Heart right ventricle (tissue), 16 donors: ENCODE data around the gene TIMM23. TPM values are rescaled to one million over a fixed set of nuclear protein-coding genes. Genes with fewer than 3 reads are reported as not detected.
"Not testable (repeated sequence)": the region's sequence is repeated elsewhere in the genome, so short reads cannot be mapped to it uniquely, and the experiment has no call there.

Experiments used
- ATAC-seq, 8 donors: fragments of 200-7000 bp; cut with Tn5 transposase; one replicate each; pipeline ENCODE4 v1.9.1; 2020; ENCODE audit warnings: mild to moderate bottlenecking in 8 of 8, moderate library complexity in 8 of 8, moderate number of reproducible peaks in 1 of 8
- DNase-seq, 2 donors: peaks; one replicate each; pipeline ENCODE4 v3.0.0-alpha.2; 2020
- H3K27ac ChIP-seq, 10 donors: fragments of 200-600 bp; sonication (generic) in 2 of 10; one replicate each; pipeline versions ENCODE4 v1.5.0 to v1.8.0; 2020 to 2022; ENCODE audit warnings: mild to moderate bottlenecking in 3 of 10
- H3K27me3 ChIP-seq, 7 donors: fragments of 200-600 bp; one replicate each; pipeline ENCODE4 v1.8.0; 2021 to 2022; ENCODE audit warnings: mild to moderate bottlenecking in 2 of 7
- H3K36me3 ChIP-seq, 9 donors: fragments of 200-600 bp; sonication (generic) in 1 of 9; one replicate each; pipeline versions ENCODE4 v1.5.0 to v1.8.0; 2020 to 2022; ENCODE audit warnings: mild to moderate bottlenecking in 2 of 9
- H3K4me1 ChIP-seq, 9 donors: fragments of 200-600 bp; sonication (generic) in 1 of 9; one replicate each; pipeline versions ENCODE4 v1.5.0 to v1.8.0; 2020 to 2022; ENCODE audit warnings: mild to moderate bottlenecking in 4 of 9
- H3K4me3 ChIP-seq, 10 donors: fragments of 200-600 bp; sonication (generic) in 2 of 10; one replicate each; pipeline versions ENCODE4 v1.5.0 to v1.8.0; 2020 to 2022; ENCODE audit warnings: mild to moderate bottlenecking in 7 of 10, moderate library complexity in 2 of 10
- H3K9me3 ChIP-seq, 11 donors: fragments of 200-600 bp in 10 of 11; sonication (generic) in 2 of 11; one replicate each; pipeline versions ENCODE4 v1.5.0 to v1.8.0; 2013 to 2022; ENCODE audit warnings: mild to moderate bottlenecking in 2 of 11, control low read depth in 1 of 11, moderate library complexity in 1 of 11
- CTCF ChIP-seq, 9 donors: fragments of 200-600 bp; sonication (generic) in 2 of 9; IDR thresholded peaks; one replicate each; pipeline versions ENCODE4 v1.5.0 to v1.8.0; 2021 to 2022; ENCODE audit warnings: antibody characterized with exemption in 9 of 9, mild to moderate bottlenecking in 5 of 9, moderate library complexity in 1 of 9
- WGBS, 2 donors: extraction: QIAGEN DNeasy Blood & Tissue Kit; methylation state at CpG; one replicate each; pipeline ENCODE4 v1.1.7; 2013; ENCODE audit warnings: inconsistent platforms in 1 of 2; 5-methylcytosine and 5-hydroxymethylcytosine counted together
- intact Hi-C, 10 donors: fragments of 100-400 bp; cut with DNase I; formaldehyde crosslinking; loops; one replicate each; pipeline versions ENCODE4 v1.11.1 to v1.14.2; 2022
- polyA plus RNA-seq, 2 donors: library from polyadenylated mRNA; stranded (reverse); fragments of 200-250 nt; gene quantifications; one replicate each; pipeline ENCODE4 v1.2.3, GENCODE V29; 2013
- total RNA-seq, 10 donors: library from RNA; stranded (reverse); fragmentation: NEBNext Ultra II Directional in 3 of 10; extraction: Animal tissue kit (Norgen Biotek cat#: 25700) in 3 of 10; gene quantifications; one replicate each; pipeline versions ENCODE4 v1.2.1 to v1.2.4, GENCODE V29; 2021 to 2023
- donor health status: Arrhythmogenic right ventricular cardiomyopathy.
- donor health status: ischemic (EF 13 %, LVEDD 7.1; RV severe dilation, severe dysfunction).
- donor health status: healthy with polysubstance abuse.
- donor health status: DM: no; HTN: yes; CAD: no.
- donor health status: DM: no; HTN: no; CAD: no.
- donor health status: ischemic (EF 25% LVEDD 6.9; RV normal size, moderate dysfunction).
- donor health status: ischemic (EF 25% LVEDD 5.7; RV mildly dilated, moderate dysfunction).
- donor health status: healthy.
- donor health status: DM: yes; HTN: yes; CAD: no.
- donor health status: Ischemic cardiomyopathy.
- donor health status: ischemic (EF 35%, LVEDD 5.7; RV mildly dilated, moderate dysfunction).
- donor health status: nonischemic (EF 11% LVEDD 7.7; RV severe dilation, severe dysfunction).
- donor health status: DM: yes; HTN: yes; CAD: no.
- donor health status: PGD.
- donor health status: ischemic (EF 29% LVEDD 5.4; RV normal size, mild dysfunction).
- donor health status: nonischemic (EF 23%, LVEDD 6.1; RV moderate dilation, normal function).

Gene TIMM23
- total and polyA plus RNA-seq, 12 donors = 73.5 to 113 (median 84.2) TPM

GRCh38 chr10:46042527-46042926 is 70.2 kb downstream of the TIMM23 start:
- Histone ChIP-seq H3K4me3 (no peak overlapping the region), H3K4me1 (no peaks in the 10 kb centered on the region), H3K36me3 (no peaks in the 10 kb centered on the region), H3K27me3 (peaks cover 0 to 22% (median 0%) of the 10 kb centered on the region in 7 donors), H3K9me3 (no peaks in the 10 kb centered on the region), H3K27ac (no peak overlapping the region)
- no peak for TF ChIP-seq CTCF (IDR thresholded peaks at IDR 0.05)
- DNase-seq = no peak
- intact Hi-C loops = no loop called here
- no peak for ATAC-seq
- WGBS, 2 donors = 61 to 63% methylated on average over 4 of the region's 4 CpGs

- H3K36me3 ChIP-seq = no peaks in the 10 kb centered on the region
- no peaks in the 10 kb centered on the region for H3K4me1 ChIP-seq
- DNase-seq (no peak), ATAC-seq (no peak)
- H3K9me3 ChIP-seq = no peaks in the 10 kb centered on the region
- no peak for TF ChIP-seq CTCF (IDR thresholded peaks at IDR 0.05)
- intact Hi-C loops = no loop called here
- WGBS, 2 donors = 87 to 90% methylated on average over 7 of the region's 7 CpGs
- no peak within 1 kb of the TSS for H3K4me3 ChIP-seq
- peaks cover 0 to 22% (median 1%) of the 10 kb centered on the region in 7 donors for H3K27me3 ChIP-seq
- no peak within 1 kb of the TSS for H3K27ac ChIP-seq
These were observed 74.0 kb downstream of the TIMM23 start, which contains the start of gene MSMB for GRCh38 chr10:46046261-46046660. MSMB (minus strand) TSS chr10:46046269; CDS start chr10:46046237, 32 bp downstream.

- no peaks in the 10 kb centered on the region for H3K9me3 ChIP-seq
- H3K4me3 ChIP-seq = no peak overlapping the region
- ATAC-seq (no peak), DNase-seq (no peak)
- H3K36me3 ChIP-seq = no peaks in the 10 kb centered on the region
- no peak for TF ChIP-seq CTCF (IDR thresholded peaks at IDR 0.05)
- peaks cover 0 to 28% (median 12%) of the 10 kb centered on the region in 7 donors for H3K27me3 ChIP-seq
- H3K27ac ChIP-seq = no peak overlapping the region
- no peaks in the 10 kb centered on the region for H3K4me1 ChIP-seq
- intact Hi-C loops = no loop called here
- 41 to 46% methylated on average over 2 of the region's 2 CpGs for WGBS, 2 donors
These were observed 75.9 kb downstream of the TIMM23 start for GRCh38 chr10:46048152-46048551.

GRCh38 chr10:46049497-46049831 is 77.2 kb downstream of the TIMM23 start:
- 94 to 95% methylated on average over 11 of the region's 11 CpGs for WGBS, 2 donors
- H3K4me1 ChIP-seq, ATAC-seq, intact Hi-C loops, H3K36me3 ChIP-seq, H3K27ac ChIP-seq, DNase-seq, H3K4me3 ChIP-seq, H3K9me3 ChIP-seq: not testable (repeated sequence)
- H3K27me3 ChIP-seq = peaks cover 0 to 28% (median 12%) of the 10 kb centered on the region in 7 donors

- no peak overlapping the region for H3K4me3 ChIP-seq
- no peak for DNase-seq
- H3K4me1 ChIP-seq = no peaks in the 10 kb centered on the region
- peaks cover 0 to 28% (median 9%) of the 10 kb centered on the region in 7 donors for H3K27me3 ChIP-seq
- 49 to 52% methylated on average over 11 of the region's 11 CpGs for WGBS, 2 donors
- TF ChIP-seq CTCF (IDR thresholded peaks at IDR 0.05) = no peak
- no peak for ATAC-seq
- H3K9me3 ChIP-seq = no peaks in the 10 kb centered on the region
- H3K36me3 ChIP-seq = no peaks in the 10 kb centered on the region
- intact Hi-C loops = no loop called here
- H3K27ac ChIP-seq = no peak overlapping the region
These were observed 78.8 kb downstream of the TIMM23 start for GRCh38 chr10:46050941-46051623.
